ENCODE measurements around the gene GET4.

DNA sequence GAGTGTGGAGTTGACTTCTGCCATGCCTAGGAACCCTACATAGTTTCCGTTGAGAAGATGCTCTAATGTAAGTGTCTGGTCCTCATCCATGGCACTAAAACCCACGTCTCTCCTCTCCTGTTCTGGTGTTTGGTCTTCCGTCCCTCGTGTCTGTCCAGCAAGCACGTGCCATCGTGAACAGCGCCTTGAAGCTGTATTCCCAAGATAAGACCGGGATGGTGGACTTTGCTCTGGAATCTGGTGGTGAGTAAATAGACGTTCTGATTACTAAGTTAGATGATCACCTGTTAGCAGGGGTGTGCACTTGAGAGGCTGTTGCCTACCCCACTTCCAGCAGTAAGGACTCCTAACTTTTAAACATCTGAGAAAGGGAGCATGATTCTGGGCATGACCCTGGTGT, 15.1 kb upstream of the GET4 start:
- TF ChIP-seq CTCF (IDR thresholded peaks at IDR 0.05) (no peak), POLR2A (IDR thresholded peaks at IDR 0.05) (no peak)
